Panc1 (cell line): ENCODE results near the gene EIF4ENIF1. TPM values are rescaled to one million over a fixed set of nuclear protein-coding genes. Genes with fewer than 3 reads are reported as not detected.

ENCODE experiments used
- ATAC-seq: fragments of 200-7000 bp; cut with Tn5 transposase; 2 replicates; pipeline ENCODE4 v1.9.1; 2020; ENCODE audit warnings: mild to moderate bottlenecking, moderate library complexity
- BruUV-seq: library from RNA; stranded (reverse); fragments of 400-500 nt; replicated peaks from 2 replicates; lab custom pipeline; 2021; lab: Mats Ljungman, UMichigan
- CTCF ChIA-PET: fragments of 300-600 bp; sonication (Branson Sonifier 250); formaldehyde crosslinking; loops from one replicate; lab custom pipeline; 2022; ENCODE audit warnings: antibody characterized with exemption; lab: Charles Lee
- POLR2A ChIA-PET: fragments of 300-600 bp; sonication (Branson Sonifier 250); formaldehyde crosslinking; loops from one replicate; lab custom pipeline; 2022; ENCODE audit warnings: antibody characterized with exemption; lab: Charles Lee
- DNase-seq: peaks from one replicate; pipeline ENCODE4 v3.0.0-alpha.2; 2010; ENCODE audit warnings: low read depth, low spot score
- H3K27ac ChIP-seq: 2 replicates; pipeline ENCODE4 v1.5.1; 2011; ENCODE audit warnings: mild to moderate bottlenecking, low read length, inconsistent platforms
- H3K27me3 ChIP-seq: fragments of 200-500 bp; sonication (Bioruptor generic); 2 replicates; pipeline ENCODE4 v1.6.0; 2014; ENCODE audit warnings: low read length, inconsistent platforms; ENCODE audit not compliant: control insufficient read depth, insufficient read depth
- H3K36me3 ChIP-seq: fragments of 200-500 bp; sonication (Bioruptor generic); 2 replicates; pipeline ENCODE4 v1.5.1; 2014; ENCODE audit warnings: inconsistent platforms, mild to moderate bottlenecking, low read length, moderate library complexity; ENCODE audit not compliant: control insufficient read depth, insufficient read depth
- H3K4me1 ChIP-seq: 2 replicates; pipeline ENCODE4 v1.5.1; 2011; ENCODE audit warnings: inconsistent platforms, mild to moderate bottlenecking, low read length, moderate library complexity; ENCODE audit not compliant: control insufficient read depth, insufficient read depth
- H3K4me3 ChIP-seq, 2 experiments: 2 replicates each; pipeline ENCODE4 v1.5.1; 2011 to 2012; ENCODE audit warnings: low read depth in 2 of 2, low read length in 2 of 2, mild to moderate bottlenecking in 2 of 2, inconsistent platforms in 1 of 2, moderate library complexity in 1 of 2
- H3K9me3 ChIP-seq: fragments of 200-500 bp; sonication (Bioruptor generic); 2 replicates; pipeline ENCODE4 v1.5.1; 2014; ENCODE audit warnings: low read depth, mild to moderate bottlenecking, inconsistent platforms, low read length, moderate library complexity; ENCODE audit not compliant: control insufficient read depth, insufficient read depth
- POLR2AphosphoS5 ChIP-seq: IDR thresholded peaks from 2 replicates; pipeline ENCODE4 v1.6.1; 2012; ENCODE audit warnings: mild to moderate bottlenecking, low read depth, low read length, moderate library complexity
- SIN3A ChIP-seq: IDR thresholded peaks from 2 replicates; pipeline ENCODE4 v1.6.1; 2012; ENCODE audit warnings: low read depth, mild to moderate bottlenecking, low read length, moderate library complexity, borderline replicate concordance; ENCODE audit not compliant: insufficient read depth
- TCF7L2 ChIP-seq: IDR thresholded peaks from 2 replicates; pipeline ENCODE4 v1.6.1; 2011; ENCODE audit warnings: mild to moderate bottlenecking, low read depth, low read length, inconsistent platforms
- in situ Hi-C: cut with HindIII; loops from 2 replicates; pipeline ENCODE4 v1.10.0; 2016; ENCODE audit warnings: low sequenced_read_pairs, low pct_unique_long_range_greater_than_20kb
- intact Hi-C: fragments of 100-400 bp; cut with micrococcal nuclease; formaldehyde crosslinking; loops from one replicate; pipeline ENCODE4 v1.10.0; 2022; ENCODE audit not compliant: unreplicated experiment
- total RNA-seq: library from RNA; stranded (reverse); gene quantifications from one replicate; pipeline ENCODE4 v1.2.1, GENCODE V29; 2021; ENCODE audit not compliant: unreplicated experiment
- TF ChIP-seq, protein P1 (sequence below), 2 experiments: IDR thresholded peaks; 2 replicates each; pipeline ENCODE4 v1.6.1; 2011 to 2012; ENCODE audit warnings: low read depth in 2 of 2, control low read depth in 1 of 2, low read length in 1 of 2, mild to moderate bottlenecking in 1 of 2, moderate library complexity in 1 of 2; ENCODE audit not compliant: insufficient read depth in 1 of 2
- TF ChIP-seq, protein P2 (sequence below): fragments of 450-650 bp; IDR thresholded peaks from 2 replicates; pipeline ENCODE4 v1.5.1; 2017; ENCODE audit warnings: mild to moderate bottlenecking

EIF4ENIF1 gene
- total RNA-seq, 1 experiment from 2014 or later = 23.3 TPM

DNA sequence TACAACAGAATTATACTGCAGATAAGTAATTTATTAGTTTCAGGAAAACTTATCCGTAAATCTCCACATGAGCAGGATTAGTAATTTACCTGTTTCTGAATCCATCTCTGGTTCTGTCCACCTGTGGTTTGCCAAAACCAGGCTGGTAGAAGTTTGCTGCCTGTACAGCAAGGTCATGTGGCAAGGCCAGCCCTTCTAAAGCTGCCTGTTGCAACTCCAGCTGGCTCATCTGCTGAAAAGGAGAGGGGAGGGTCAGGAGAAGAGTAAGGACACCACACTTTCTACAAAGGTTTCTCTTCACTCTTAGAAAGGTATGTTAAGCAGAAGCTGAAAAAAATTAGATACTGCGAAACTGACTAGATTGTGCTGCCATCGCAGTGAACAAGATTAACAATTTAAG, 42.3 kb downstream of the EIF4ENIF1 start:
- no TSS peak for BruUV-seq
- Histone ChIP-seq H3K36me3 (peaks cover 11% of the 10 kb centered on the region), H3K27me3 (no peaks in the 10 kb centered on the region), H3K27ac (no peak overlapping the region), H3K9me3 (no peaks in the 10 kb centered on the region), H3K4me3 (no peak overlapping the region), H3K4me1 (no peaks in the 10 kb centered on the region)
- ChIA-PET POLR2A (no interaction called here), CTCF (no interaction called here)
- intact Hi-C loops (no loop called here), in situ Hi-C loops (no loop called here)
- ATAC-seq (no peak), DNase-seq (no peak)
- TF ChIP-seq, protein P1, sequence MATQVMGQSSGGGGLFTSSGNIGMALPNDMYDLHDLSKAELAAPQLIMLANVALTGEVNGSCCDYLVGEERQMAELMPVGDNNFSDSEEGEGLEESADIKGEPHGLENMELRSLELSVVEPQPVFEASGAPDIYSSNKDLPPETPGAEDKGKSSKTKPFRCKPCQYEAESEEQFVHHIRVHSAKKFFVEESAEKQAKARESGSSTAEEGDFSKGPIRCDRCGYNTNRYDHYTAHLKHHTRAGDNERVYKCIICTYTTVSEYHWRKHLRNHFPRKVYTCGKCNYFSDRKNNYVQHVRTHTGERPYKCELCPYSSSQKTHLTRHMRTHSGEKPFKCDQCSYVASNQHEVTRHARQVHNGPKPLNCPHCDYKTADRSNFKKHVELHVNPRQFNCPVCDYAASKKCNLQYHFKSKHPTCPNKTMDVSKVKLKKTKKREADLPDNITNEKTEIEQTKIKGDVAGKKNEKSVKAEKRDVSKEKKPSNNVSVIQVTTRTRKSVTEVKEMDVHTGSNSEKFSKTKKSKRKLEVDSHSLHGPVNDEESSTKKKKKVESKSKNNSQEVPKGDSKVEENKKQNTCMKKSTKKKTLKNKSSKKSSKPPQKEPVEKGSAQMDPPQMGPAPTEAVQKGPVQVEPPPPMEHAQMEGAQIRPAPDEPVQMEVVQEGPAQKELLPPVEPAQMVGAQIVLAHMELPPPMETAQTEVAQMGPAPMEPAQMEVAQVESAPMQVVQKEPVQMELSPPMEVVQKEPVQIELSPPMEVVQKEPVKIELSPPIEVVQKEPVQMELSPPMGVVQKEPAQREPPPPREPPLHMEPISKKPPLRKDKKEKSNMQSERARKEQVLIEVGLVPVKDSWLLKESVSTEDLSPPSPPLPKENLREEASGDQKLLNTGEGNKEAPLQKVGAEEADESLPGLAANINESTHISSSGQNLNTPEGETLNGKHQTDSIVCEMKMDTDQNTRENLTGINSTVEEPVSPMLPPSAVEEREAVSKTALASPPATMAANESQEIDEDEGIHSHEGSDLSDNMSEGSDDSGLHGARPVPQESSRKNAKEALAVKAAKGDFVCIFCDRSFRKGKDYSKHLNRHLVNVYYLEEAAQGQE (IDR thresholded peaks at IDR 0.05; ENCODE audit: insufficient read depth in 1 of 2, low read depth in 2 of 2, low read length in 1 of 2) = no peak
- TF ChIP-seq POLR2AphosphoS5 (no peak), SIN3A (no peak), TCF7L2 (no peak)
- TF ChIP-seq, protein P2, sequence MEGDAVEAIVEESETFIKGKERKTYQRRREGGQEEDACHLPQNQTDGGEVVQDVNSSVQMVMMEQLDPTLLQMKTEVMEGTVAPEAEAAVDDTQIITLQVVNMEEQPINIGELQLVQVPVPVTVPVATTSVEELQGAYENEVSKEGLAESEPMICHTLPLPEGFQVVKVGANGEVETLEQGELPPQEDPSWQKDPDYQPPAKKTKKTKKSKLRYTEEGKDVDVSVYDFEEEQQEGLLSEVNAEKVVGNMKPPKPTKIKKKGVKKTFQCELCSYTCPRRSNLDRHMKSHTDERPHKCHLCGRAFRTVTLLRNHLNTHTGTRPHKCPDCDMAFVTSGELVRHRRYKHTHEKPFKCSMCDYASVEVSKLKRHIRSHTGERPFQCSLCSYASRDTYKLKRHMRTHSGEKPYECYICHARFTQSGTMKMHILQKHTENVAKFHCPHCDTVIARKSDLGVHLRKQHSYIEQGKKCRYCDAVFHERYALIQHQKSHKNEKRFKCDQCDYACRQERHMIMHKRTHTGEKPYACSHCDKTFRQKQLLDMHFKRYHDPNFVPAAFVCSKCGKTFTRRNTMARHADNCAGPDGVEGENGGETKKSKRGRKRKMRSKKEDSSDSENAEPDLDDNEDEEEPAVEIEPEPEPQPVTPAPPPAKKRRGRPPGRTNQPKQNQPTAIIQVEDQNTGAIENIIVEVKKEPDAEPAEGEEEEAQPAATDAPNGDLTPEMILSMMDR = no peak

DNA sequence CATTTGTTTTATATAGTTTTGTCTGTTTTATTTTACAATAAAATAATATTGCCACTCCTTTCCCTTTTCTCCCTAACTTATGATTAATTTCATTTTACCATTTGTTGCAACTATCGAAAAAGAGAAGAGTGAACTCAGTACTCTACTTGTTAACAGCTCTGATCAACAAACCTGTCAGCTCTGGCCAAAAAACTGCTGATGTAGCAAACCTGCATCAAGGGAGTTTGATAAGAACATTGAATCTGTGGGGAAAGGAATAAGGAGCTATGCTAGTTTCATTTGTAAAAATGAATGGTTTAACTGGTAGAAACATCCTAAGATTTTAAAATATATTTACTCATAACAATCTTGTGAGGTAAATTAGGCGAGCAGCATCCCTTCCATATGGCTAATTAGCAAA, 42.9 kb downstream of the EIF4ENIF1 start:
- ChIA-PET CTCF (no interaction called here), POLR2A (no interaction called here)
- H3K9me3 ChIP-seq = no peaks in the 10 kb centered on the region
- no peak overlapping the region for H3K4me3 ChIP-seq
- ATAC-seq (no peak), DNase-seq (no peak)
- BruUV-seq = no TSS peak
- intact Hi-C loops (no loop called here), in situ Hi-C loops (no loop called here)
- H3K4me1 ChIP-seq = no peaks in the 10 kb centered on the region
- H3K27ac ChIP-seq = no peak overlapping the region
- TF ChIP-seq, protein P1 (IDR thresholded peaks at IDR 0.05; ENCODE audit: insufficient read depth in 1 of 2, low read depth in 2 of 2, low read length in 1 of 2) = no peak
- TF ChIP-seq, protein P2 = no peak
- TF ChIP-seq POLR2AphosphoS5 (no peak), TCF7L2 (no peak), SIN3A (no peak)
- no peaks in the 10 kb centered on the region for H3K27me3 ChIP-seq
- peaks cover 13% of the 10 kb centered on the region for H3K36me3 ChIP-seq
